GM12801 (cell line): Measurements from ENCODE around the gene CCDC9.

Experiments used
- CTCF ChIP-seq: IDR thresholded peaks from one replicate; pipeline ENCODE4 v1.5.1; 2011; ENCODE audit warnings: control low read depth; ENCODE audit not compliant: insufficient read length; ENCODE audit errors: extremely low read depth

CCDC9 gene

GRCh38 chr19:47260476-47260875 lies 4.2 kb downstream of the CCDC9 start:
- no peak for TF ChIP-seq CTCF

GRCh38 chr19:47264629-47265028 lies 8.3 kb downstream of the CCDC9 start:
- no peak for TF ChIP-seq CTCF

GRCh38 chr19:47266401-47266941 lies 10.1 kb downstream of the CCDC9 start:
- no peak for TF ChIP-seq CTCF

GRCh38 chr19:47267350-47267759 lies 11.0 kb downstream of the CCDC9 start:
- TF ChIP-seq CTCF, result no peak

- no peak for TF ChIP-seq CTCF
These were observed 11.7 kb downstream of the CCDC9 start for GRCh38 chr19:47268028-47268427.

GRCh38 chr19:47269596-47269995 lies 13.3 kb downstream of the CCDC9 start:
- no peak for TF ChIP-seq CTCF

- no peak for TF ChIP-seq CTCF
These were observed 14.1 kb downstream of the CCDC9 start for GRCh38 chr19:47270408-47270807.
